GM23338 (cell line): ENCODE results near the gene ITPRIP. TPM values are rescaled to one million over a fixed set of nuclear protein-coding genes. Genes with fewer than 3 reads are reported as not detected.

ENCODE experiments used
- ATAC-seq: fragments of 200-7000 bp; cut with Tn5 transposase; 3 replicates; pipeline ENCODE4 v1.9.1; 2020
- DNase-seq: peaks from one replicate; pipeline ENCODE4 v3.0.0-alpha.2; 2015; ENCODE audit warnings: low spot score
- H2AFZ ChIP-seq: fragments of 200-600 bp; sonication (generic); 2 replicates; pipeline ENCODE4 v1.8.0; 2016; ENCODE audit warnings: antibody characterized with exemption, mild to moderate bottlenecking, moderate library complexity
- H3F3A ChIP-seq: fragments of 200-600 bp; sonication (generic); replicated peaks from 2 replicates; pipeline ENCODE4 v1.8.0; 2017; ENCODE audit warnings: antibody characterized with exemption, mixed run types, low read depth
- H3K27ac ChIP-seq: fragments of 200-600 bp; sonication (generic); 2 replicates; pipeline ENCODE4 v1.6.1; 2016; ENCODE audit warnings: low read depth
- H3K27me3 ChIP-seq: fragments of 200-600 bp; sonication (generic); 2 replicates; pipeline ENCODE4 v1.8.0; 2016; ENCODE audit warnings: mild to moderate bottlenecking, mixed run types, moderate library complexity; ENCODE audit not compliant: insufficient read depth
- H3K36me3 ChIP-seq: fragments of 200-600 bp; sonication (generic); 2 replicates; pipeline ENCODE4 v1.8.0; 2016; ENCODE audit warnings: mild to moderate bottlenecking; ENCODE audit not compliant: insufficient read depth
- H3K4me1 ChIP-seq: fragments of 200-600 bp; sonication (generic); 2 replicates; pipeline ENCODE4 v1.8.0; 2016; ENCODE audit warnings: mild to moderate bottlenecking, moderate library complexity; ENCODE audit not compliant: insufficient read depth
- H3K4me2 ChIP-seq: fragments of 200-600 bp; sonication (generic); 2 replicates; pipeline ENCODE4 v1.7.1; 2017; ENCODE audit warnings: mixed run types
- H3K4me3 ChIP-seq: fragments of 200-600 bp; sonication (generic); 2 replicates; pipeline ENCODE4 v1.6.1; 2016; ENCODE audit warnings: mixed run types
- H3K79me2 ChIP-seq: fragments of 200-600 bp; sonication (generic); replicated peaks from 2 replicates; pipeline ENCODE4 v1.8.0; 2017; ENCODE audit warnings: mild to moderate bottlenecking; ENCODE audit not compliant: insufficient read depth
- H3K9me2 ChIP-seq: fragments of 200-600 bp; sonication (generic); 2 replicates; pipeline ENCODE4 v1.8.0; 2017; ENCODE audit not compliant: insufficient read depth
- H4K20me1 ChIP-seq: fragments of 200-600 bp; sonication (generic); replicated peaks from 2 replicates; pipeline ENCODE4 v1.8.0; 2017; ENCODE audit warnings: mild to moderate bottlenecking; ENCODE audit not compliant: insufficient read depth
- H3K27ac Mint-ChIP-seq: 2 replicates; pipeline ENCODE4 v1.8.0; 2020; ENCODE audit warnings: inconsistent platforms, mild to moderate bottlenecking, moderate library complexity, mixed read lengths
- H3K27me3 Mint-ChIP-seq: 3 replicates; pipeline ENCODE4 v1.8.0; 2022; ENCODE audit warnings: low read depth, mild to moderate bottlenecking, moderate library complexity, mixed read lengths, inconsistent platforms; ENCODE audit not compliant: insufficient read depth, poor library complexity
- H3K36me3 Mint-ChIP-seq: 3 replicates; pipeline ENCODE4 v1.8.0; 2021; ENCODE audit warnings: low read depth, mild to moderate bottlenecking, inconsistent platforms, moderate library complexity, mixed read lengths
- H3K4me1 Mint-ChIP-seq: 3 replicates; pipeline ENCODE4 v1.8.0; 2020; ENCODE audit warnings: mild to moderate bottlenecking, inconsistent platforms, mixed read lengths
- H3K4me3 Mint-ChIP-seq: 3 replicates; pipeline ENCODE4 v1.8.0; 2021; ENCODE audit warnings: moderate library complexity, mild to moderate bottlenecking, inconsistent platforms, mixed read lengths
- H3K9me3 Mint-ChIP-seq: 3 replicates; pipeline ENCODE4 v1.8.0; 2020; ENCODE audit warnings: moderate library complexity, mild to moderate bottlenecking, inconsistent platforms, mixed read lengths
- CREB1 ChIP-seq: fragments of 250-450 bp; sonication (Bioruptor Pico); IDR thresholded peaks from 2 replicates; pipeline ENCODE4 v1.5.0; 2020; ENCODE audit warnings: low read depth, mild to moderate bottlenecking, moderate library complexity
- EZH2phosphoT487 ChIP-seq: fragments of 200-600 bp; sonication (generic); IDR thresholded peaks from one replicate; pipeline ENCODE4 v1.8.1; 2018; ENCODE audit warnings: antibody characterized with exemption; ENCODE audit not compliant: unreplicated experiment
- JUNB ChIP-seq: IDR thresholded peaks from one replicate; pipeline ENCODE4 v1.6.1; 2016; ENCODE audit warnings: antibody characterized with exemption; ENCODE audit not compliant: unreplicated experiment
- NANOG ChIP-seq: IDR thresholded peaks from 2 replicates; pipeline ENCODE4 v1.6.1; 2016; ENCODE audit warnings: antibody characterized with exemption, borderline replicate concordance
- STAT1 ChIP-seq: IDR thresholded peaks from one replicate; pipeline ENCODE4 v1.6.1; 2016; ENCODE audit warnings: antibody characterized with exemption; ENCODE audit not compliant: unreplicated experiment
- polyA plus RNA-seq: library from polyadenylated mRNA; unstranded; fragments of >200 nt; fragmentation: Nextera tagmentation; extraction: Ambion mirVana; gene quantifications from 2 replicates; pipeline ENCODE4 v1.2.1, GENCODE V29; 2016
- total RNA-seq: library from RNA; depleted of rRNA; stranded (reverse); fragments of >200 nt; shearing (Covaris generic); gene quantifications from 2 replicates; pipeline ENCODE4 v1.2.3, GENCODE V29; 2014
- TF ChIP-seq, protein P1 (sequence below), 2 experiments: fragments of 200-600 bp in 1 of 2; sonication (generic) in 1 of 2; conservative IDR thresholded peaks; 2 replicates each; pipeline versions ENCODE4 v1.5.1 to v1.6.1; 2016 to 2017; ENCODE audit warnings: antibody characterized with exemption in 2 of 2, low read depth in 2 of 2, mild to moderate bottlenecking in 2 of 2, moderate library complexity in 1 of 2
- TF ChIP-seq, protein P2 (sequence below): fragments of 250-450 bp; sonication (Bioruptor Pico); IDR thresholded peaks from 2 replicates; pipeline ENCODE4 v1.5.0; 2020; ENCODE audit warnings: mild to moderate bottlenecking, moderate library complexity

Gene ITPRIP
- total and polyA plus RNA-seq, 2 experiments from 2014 or later, result 6.9 to 15.2 TPM

DNA sequence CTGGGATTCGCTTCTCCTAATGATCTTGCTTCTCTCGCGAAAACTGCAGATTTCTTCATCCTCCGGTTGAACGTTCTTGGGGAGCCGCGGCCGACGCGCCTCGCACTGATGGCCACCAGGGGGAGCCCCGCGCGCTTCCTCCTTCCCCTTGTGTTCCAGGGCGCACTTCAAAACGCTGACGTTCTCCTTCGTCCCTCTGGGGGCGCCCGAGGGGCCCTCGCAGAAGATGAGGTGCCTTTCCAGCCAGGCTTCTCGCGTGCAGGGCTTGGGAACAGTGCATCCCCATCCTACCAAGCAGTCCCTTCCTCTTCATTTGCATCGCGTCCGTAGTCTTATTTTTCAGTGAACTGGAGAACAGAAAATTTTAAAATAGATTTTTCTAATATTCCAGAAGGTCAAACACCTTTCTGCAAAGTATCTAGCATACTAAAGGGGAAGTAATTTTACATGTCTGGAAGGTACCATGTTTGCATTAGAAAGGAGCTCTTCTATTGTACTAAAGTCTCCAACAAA, 46.8 kb downstream of the ITPRIP start:
- H3K9me2 ChIP-seq, result no peaks in the 10 kb centered on the region
- H3K79me2 ChIP-seq, result no peaks in the 10 kb centered on the region
- H3K9me3 Mint-ChIP-seq, result no peaks in the 10 kb centered on the region
- no peak overlapping the region for H2AFZ ChIP-seq
- H3K27ac Mint-ChIP-seq, result no peak overlapping the region
- peak overlapping the region; percentile 37; the same call in 2 of the 3 replicates for H3K4me3 Mint-ChIP-seq
- no peaks in the 10 kb centered on the region for H3K27me3 ChIP-seq
- peaks cover 13% of the 10 kb centered on the region; the same call in 2 of the 3 replicates for H3K4me1 Mint-ChIP-seq
- no peaks in the 10 kb centered on the region for H4K20me1 ChIP-seq
- peak overlapping the region; percentile 61 for H3K4me2 ChIP-seq
- 0 out of 2 replicates have a peak, but pooled peaks cover 7% of the 10 kb centered on the region for H3F3A ChIP-seq
- H3K4me1 ChIP-seq, result peaks cover 9% of the 10 kb centered on the region
- TF ChIP-seq STAT1 (no peak), CREB1 (peak; percentile 78), EZH2phosphoT487 (no peak), NANOG (no peak), JUNB (no peak)
- TF ChIP-seq, protein P1, sequence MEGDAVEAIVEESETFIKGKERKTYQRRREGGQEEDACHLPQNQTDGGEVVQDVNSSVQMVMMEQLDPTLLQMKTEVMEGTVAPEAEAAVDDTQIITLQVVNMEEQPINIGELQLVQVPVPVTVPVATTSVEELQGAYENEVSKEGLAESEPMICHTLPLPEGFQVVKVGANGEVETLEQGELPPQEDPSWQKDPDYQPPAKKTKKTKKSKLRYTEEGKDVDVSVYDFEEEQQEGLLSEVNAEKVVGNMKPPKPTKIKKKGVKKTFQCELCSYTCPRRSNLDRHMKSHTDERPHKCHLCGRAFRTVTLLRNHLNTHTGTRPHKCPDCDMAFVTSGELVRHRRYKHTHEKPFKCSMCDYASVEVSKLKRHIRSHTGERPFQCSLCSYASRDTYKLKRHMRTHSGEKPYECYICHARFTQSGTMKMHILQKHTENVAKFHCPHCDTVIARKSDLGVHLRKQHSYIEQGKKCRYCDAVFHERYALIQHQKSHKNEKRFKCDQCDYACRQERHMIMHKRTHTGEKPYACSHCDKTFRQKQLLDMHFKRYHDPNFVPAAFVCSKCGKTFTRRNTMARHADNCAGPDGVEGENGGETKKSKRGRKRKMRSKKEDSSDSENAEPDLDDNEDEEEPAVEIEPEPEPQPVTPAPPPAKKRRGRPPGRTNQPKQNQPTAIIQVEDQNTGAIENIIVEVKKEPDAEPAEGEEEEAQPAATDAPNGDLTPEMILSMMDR (conservative IDR thresholded peaks at IDR 0.05; ENCODE audit: low read depth in 2 of 2), result peak; percentile 100
- TF ChIP-seq, protein P2, sequence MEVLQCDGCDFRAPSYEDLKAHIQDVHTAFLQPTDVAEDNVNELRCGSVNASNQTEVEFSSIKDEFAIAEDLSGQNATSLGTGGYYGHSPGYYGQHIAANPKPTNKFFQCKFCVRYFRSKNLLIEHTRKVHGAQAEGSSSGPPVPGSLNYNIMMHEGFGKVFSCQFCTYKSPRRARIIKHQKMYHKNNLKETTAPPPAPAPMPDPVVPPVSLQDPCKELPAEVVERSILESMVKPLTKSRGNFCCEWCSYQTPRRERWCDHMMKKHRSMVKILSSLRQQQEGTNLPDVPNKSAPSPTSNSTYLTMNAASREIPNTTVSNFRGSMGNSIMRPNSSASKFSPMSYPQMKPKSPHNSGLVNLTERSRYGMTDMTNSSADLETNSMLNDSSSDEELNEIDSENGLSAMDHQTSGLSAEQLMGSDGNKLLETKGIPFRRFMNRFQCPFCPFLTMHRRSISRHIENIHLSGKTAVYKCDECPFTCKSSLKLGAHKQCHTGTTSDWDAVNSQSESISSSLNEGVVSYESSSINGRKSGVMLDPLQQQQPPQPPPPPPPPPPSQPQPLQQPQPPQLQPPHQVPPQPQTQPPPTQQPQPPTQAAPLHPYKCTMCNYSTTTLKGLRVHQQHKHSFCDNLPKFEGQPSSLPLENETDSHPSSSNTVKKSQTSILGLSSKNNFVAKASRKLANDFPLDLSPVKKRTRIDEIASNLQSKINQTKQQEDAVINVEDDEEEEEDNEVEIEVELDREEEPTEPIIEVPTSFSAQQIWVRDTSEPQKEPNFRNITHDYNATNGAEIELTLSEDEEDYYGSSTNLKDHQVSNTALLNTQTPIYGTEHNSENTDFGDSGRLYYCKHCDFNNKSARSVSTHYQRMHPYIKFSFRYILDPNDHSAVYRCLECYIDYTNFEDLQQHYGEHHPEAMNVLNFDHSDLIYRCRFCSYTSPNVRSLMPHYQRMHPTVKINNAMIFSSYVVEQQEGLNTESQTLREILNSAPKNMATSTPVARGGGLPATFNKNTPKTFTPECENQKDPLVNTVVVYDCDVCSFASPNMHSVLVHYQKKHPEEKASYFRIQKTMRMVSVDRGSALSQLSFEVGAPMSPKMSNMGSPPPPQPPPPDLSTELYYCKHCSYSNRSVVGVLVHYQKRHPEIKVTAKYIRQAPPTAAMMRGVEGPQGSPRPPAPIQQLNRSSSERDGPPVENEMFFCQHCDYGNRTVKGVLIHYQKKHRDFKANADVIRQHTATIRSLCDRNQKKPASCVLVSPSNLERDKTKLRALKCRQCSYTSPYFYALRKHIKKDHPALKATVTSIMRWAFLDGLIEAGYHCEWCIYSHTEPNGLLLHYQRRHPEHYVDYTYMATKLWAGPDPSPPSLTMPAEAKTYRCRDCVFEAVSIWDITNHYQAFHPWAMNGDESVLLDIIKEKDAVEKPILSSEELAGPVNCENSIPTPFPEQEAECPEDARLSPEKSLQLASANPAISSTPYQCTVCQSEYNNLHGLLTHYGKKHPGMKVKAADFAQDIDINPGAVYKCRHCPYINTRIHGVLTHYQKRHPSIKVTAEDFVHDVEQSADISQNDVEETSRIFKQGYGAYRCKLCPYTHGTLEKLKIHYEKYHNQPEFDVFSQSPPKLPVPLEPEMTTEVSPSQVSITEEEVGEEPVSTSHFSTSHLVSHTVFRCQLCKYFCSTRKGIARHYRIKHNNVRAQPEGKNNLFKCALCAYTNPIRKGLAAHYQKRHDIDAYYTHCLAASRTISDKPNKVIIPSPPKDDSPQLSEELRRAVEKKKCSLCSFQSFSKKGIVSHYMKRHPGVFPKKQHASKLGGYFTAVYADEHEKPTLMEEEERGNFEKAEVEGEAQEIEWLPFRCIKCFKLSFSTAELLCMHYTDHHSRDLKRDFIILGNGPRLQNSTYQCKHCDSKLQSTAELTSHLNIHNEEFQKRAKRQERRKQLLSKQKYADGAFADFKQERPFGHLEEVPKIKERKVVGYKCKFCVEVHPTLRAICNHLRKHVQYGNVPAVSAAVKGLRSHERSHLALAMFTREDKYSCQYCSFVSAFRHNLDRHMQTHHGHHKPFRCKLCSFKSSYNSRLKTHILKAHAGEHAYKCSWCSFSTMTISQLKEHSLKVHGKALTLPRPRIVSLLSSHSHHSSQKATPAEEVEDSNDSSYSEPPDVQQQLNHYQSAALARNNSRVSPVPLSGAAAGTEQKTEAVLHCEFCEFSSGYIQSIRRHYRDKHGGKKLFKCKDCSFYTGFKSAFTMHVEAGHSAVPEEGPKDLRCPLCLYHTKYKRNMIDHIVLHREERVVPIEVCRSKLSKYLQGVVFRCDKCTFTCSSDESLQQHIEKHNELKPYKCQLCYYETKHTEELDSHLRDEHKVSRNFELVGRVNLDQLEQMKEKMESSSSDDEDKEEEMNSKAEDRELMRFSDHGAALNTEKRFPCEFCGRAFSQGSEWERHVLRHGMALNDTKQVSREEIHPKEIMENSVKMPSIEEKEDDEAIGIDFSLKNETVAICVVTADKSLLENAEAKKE (CRISPR knock-in tag), result no peak
- no peaks in the 10 kb centered on the region for H3K36me3 ChIP-seq
- H3K27me3 Mint-ChIP-seq, result no peaks in the 10 kb centered on the region
- peak; percentile 95 for DNase-seq
- H3K36me3 Mint-ChIP-seq, result no peaks in the 10 kb centered on the region; the same call in 2 of the 3 replicates
- ATAC-seq, result peak; percentile 99
- H3K27ac ChIP-seq, result no peak overlapping the region
- H3K4me3 ChIP-seq, result peak overlapping the region; percentile 1; the same call in 1 of the 2 replicates
